H1 (cell line): ENCODE results near the gene ZBTB38. TPM values are rescaled to one million over a fixed set of nuclear protein-coding genes. Genes with fewer than 3 reads are reported as not detected.

Source experiments
- CTCF ChIA-PET: fragments of 300-600 bp; sonication (Branson Sonifier 250); formaldehyde crosslinking; loops from one replicate; lab custom pipeline; 2021; ENCODE audit not compliant: partially characterized antibody; lab: Charles Lee
- POLR2A ChIA-PET: fragments of 300-600 bp; sonication (Branson Sonifier 250); formaldehyde crosslinking; loops from one replicate; lab custom pipeline; 2021; ENCODE audit warnings: inconsistent platforms; ENCODE audit not compliant: partially characterized antibody; lab: Charles Lee
- DNase-seq, 2 experiments: peaks; one replicate each; pipeline versions ENCODE4 v3.0.0 to v3.0.0-alpha.2; 2010 to 2022; ENCODE audit warnings: low spot score in 2 of 2, low read depth in 1 of 2, mixed read lengths in 1 of 2
- FAIRE-seq: peaks from 2 replicates; lab custom pipeline; 2011; peaks lifted over from hg19 to GRCh38; lab: Jason Lieb, UNC
- H2AFZ ChIP-seq: 2 replicates; pipeline ENCODE4 v1.8.1; 2012; ENCODE audit warnings: low read length, inconsistent platforms
- H2AK5ac ChIP-seq: 2 replicates; pipeline ENCODE4 v1.6.1; 2013; ENCODE audit warnings: low read depth, low read length
- H2BK120ac ChIP-seq: replicated peaks from 2 replicates; pipeline ENCODE3; 2013; ENCODE audit warnings: low read depth, low read length, inconsistent platforms
- H2BK12ac ChIP-seq: 2 replicates; pipeline ENCODE4 v1.6.1; 2013; ENCODE audit warnings: low read depth, low read length
- H2BK15ac ChIP-seq: 2 replicates; pipeline ENCODE4 v1.6.1; 2013; ENCODE audit warnings: low read length
- H2BK20ac ChIP-seq: 2 replicates; pipeline ENCODE4 v1.6.1; 2013; ENCODE audit warnings: low read length
- H2BK5ac ChIP-seq: 2 replicates; pipeline ENCODE4 v1.6.1; 2013; ENCODE audit warnings: low read depth, low read length
- H3K14ac ChIP-seq: 2 replicates; pipeline ENCODE4 v1.6.1; 2013; ENCODE audit warnings: inconsistent platforms; ENCODE audit not compliant: insufficient read length
- H3K18ac ChIP-seq: 2 replicates; pipeline ENCODE4 v1.6.1; 2013; ENCODE audit warnings: low read length; ENCODE audit errors: extremely low read depth
- H3K23ac ChIP-seq: 2 replicates; pipeline ENCODE4 v1.6.1; 2013; ENCODE audit warnings: inconsistent platforms; ENCODE audit not compliant: insufficient read length
- H3K23me2 ChIP-seq: 2 replicates; pipeline ENCODE4 v1.6.1; 2013; ENCODE audit warnings: low read depth, low read length
- H3K27ac ChIP-seq: 2 replicates; pipeline ENCODE4 v1.6.1; 2011; ENCODE audit warnings: low read depth, low read length, inconsistent platforms
- H3K27me3 ChIP-seq, 4 experiments: replicated peaks in 1 of 4; 1 replicate in 1 of 4; 2 replicates in 3 of 4; pipeline versions ENCODE4 v1.6.1 to v1.8.1; 2011 to 2013; ENCODE audit warnings: low read length in 3 of 4, mild to moderate bottlenecking in 3 of 4, inconsistent platforms in 2 of 4, mixed read lengths in 2 of 4, moderate library complexity in 1 of 4; ENCODE audit not compliant: control insufficient read depth in 3 of 4, insufficient read depth in 3 of 4; ENCODE audit errors: extremely low read depth in 1 of 4
- H3K36me3 ChIP-seq, 4 experiments: 2 replicates each; pipeline versions ENCODE4 v1.6.1 to v1.8.1; 2011 to 2013; ENCODE audit warnings: mild to moderate bottlenecking in 4 of 4, low read length in 3 of 4, moderate library complexity in 2 of 4, control low read depth in 1 of 4, inconsistent platforms in 1 of 4; ENCODE audit not compliant: insufficient read depth in 4 of 4, control insufficient read depth in 2 of 4
- H3K4ac ChIP-seq: replicated peaks from 2 replicates; pipeline ENCODE3; 2013; ENCODE audit warnings: low read length, low read depth, mixed read lengths, inconsistent platforms; ENCODE audit not compliant: insufficient read length
- H3K4me1 ChIP-seq, 4 experiments: replicated peaks in 1 of 4; 1 replicate in 1 of 4; 2 replicates in 3 of 4; pipeline versions ENCODE4 v1.6.1 to v1.8.1; 2011 to 2013; ENCODE audit warnings: low read length in 3 of 4, inconsistent platforms in 2 of 4, mixed read lengths in 1 of 4; ENCODE audit not compliant: insufficient read depth in 4 of 4, control insufficient read depth in 3 of 4
- H3K4me2 ChIP-seq, 2 experiments: 2 replicates each; pipeline versions ENCODE4 v1.6.1 to v1.8.1; 2011 to 2013; ENCODE audit warnings: low read depth in 2 of 2, low read length in 2 of 2, control low read depth in 1 of 2, inconsistent platforms in 1 of 2, mild to moderate bottlenecking in 1 of 2; ENCODE audit not compliant: insufficient read depth in 1 of 2
- H3K4me3 ChIP-seq, 4 experiments: fragments of 200-600, 300-600 bp in 1 of 4; sonication (generic), shearing (Covaris generic), sonication (Bioruptor Twin) in 1 of 4; 2 replicates each; pipeline versions ENCODE4 v1.5.1 to v1.8.1; 2011 to 2016; ENCODE audit warnings: low read length in 4 of 4, low read depth in 3 of 4, control low read depth in 2 of 4, inconsistent platforms in 2 of 4, mild to moderate bottlenecking in 2 of 4, mixed read lengths in 1 of 4, moderate library complexity in 1 of 4; ENCODE audit not compliant: insufficient read depth in 2 of 4; ENCODE audit errors: extremely low read depth in 1 of 4
- H3K56ac ChIP-seq: replicated peaks from 2 replicates; pipeline ENCODE3; 2013; ENCODE audit warnings: low read depth, mild to moderate bottlenecking, mixed read lengths, low read length, inconsistent platforms; ENCODE audit not compliant: insufficient read length
- H3K79me1 ChIP-seq: 2 replicates; pipeline ENCODE4 v1.6.1; 2013; ENCODE audit warnings: low read depth, low read length, control low read depth
- H3K79me2 ChIP-seq, 2 experiments: 2 replicates each; pipeline versions ENCODE4 v1.6.1 to v1.8.1; 2012 to 2013; ENCODE audit warnings: low read length in 2 of 2, mild to moderate bottlenecking in 2 of 2, inconsistent platforms in 1 of 2; ENCODE audit not compliant: insufficient read depth in 2 of 2, control insufficient read depth in 1 of 2
- H3K9ac ChIP-seq, 4 experiments: replicated peaks in 1 of 4; 1 replicate in 1 of 4; 2 replicates in 3 of 4; pipeline versions ENCODE4 v1.6.1 to v1.8.1; 2011 to 2013; ENCODE audit warnings: low read depth in 3 of 4, low read length in 3 of 4, control low read depth in 2 of 4, mild to moderate bottlenecking in 2 of 4, moderate library complexity in 2 of 4, inconsistent platforms in 1 of 4; ENCODE audit errors: extremely low read depth in 1 of 4
- H3K9me3 ChIP-seq, 2 experiments: 2 replicates each; pipeline versions ENCODE4 v1.6.1 to v1.8.1; 2012 to 2013; ENCODE audit warnings: mild to moderate bottlenecking in 2 of 2, moderate library complexity in 2 of 2, control low read depth in 1 of 2, inconsistent platforms in 1 of 2, low read depth in 1 of 2, low read length in 1 of 2, mixed read lengths in 1 of 2; ENCODE audit not compliant: insufficient read depth in 2 of 2
- H4K20me1 ChIP-seq, 2 experiments: replicated peaks in 1 of 2; 2 replicates each; pipeline versions ENCODE3 to v1.8.1; 2011 to 2013; ENCODE audit warnings: inconsistent platforms in 2 of 2, low read length in 2 of 2, mild to moderate bottlenecking in 1 of 2; ENCODE audit not compliant: insufficient read depth in 2 of 2, control insufficient read depth in 1 of 2
- H4K5ac ChIP-seq: 2 replicates; pipeline ENCODE4 v1.6.1; 2013; ENCODE audit warnings: low read length, low read depth, mixed read lengths, inconsistent platforms; ENCODE audit not compliant: insufficient read length
- H4K8ac ChIP-seq: 2 replicates; pipeline ENCODE4 v1.8.0; 2013; ENCODE audit warnings: mild to moderate bottlenecking, moderate library complexity, low read length, inconsistent platforms; ENCODE audit not compliant: insufficient read depth; ENCODE audit errors: extremely low read depth
- H4K91ac ChIP-seq: replicated peaks from 2 replicates; pipeline ENCODE3; 2013; ENCODE audit warnings: low read length, mixed read lengths, inconsistent platforms; ENCODE audit not compliant: insufficient read length
- BCL11A ChIP-seq, 2 experiments: IDR thresholded peaks; one replicate each; pipeline ENCODE4 v1.6.1; 2011; ENCODE audit warnings: low read depth in 2 of 2, low read length in 2 of 2, mild to moderate bottlenecking in 2 of 2
- CHD2 ChIP-seq: IDR thresholded peaks from 2 replicates; pipeline ENCODE4 v1.6.1; 2012; ENCODE audit warnings: low read length, improper control_type of control experiment
- FOSL1 ChIP-seq: IDR thresholded peaks from 2 replicates; pipeline ENCODE4 v1.6.1; 2011; ENCODE audit warnings: mild to moderate bottlenecking, low read depth, low read length, moderate library complexity; ENCODE audit not compliant: insufficient read depth
- MAFK ChIP-seq: IDR thresholded peaks from 2 replicates; pipeline ENCODE4 v1.6.1; 2012; ENCODE audit warnings: low read depth, mild to moderate bottlenecking, improper control_type of control experiment, low read length
- NRF1 ChIP-seq: IDR thresholded peaks from 2 replicates; pipeline ENCODE4 v1.6.1; 2011; ENCODE audit warnings: mild to moderate bottlenecking, low read depth, low read length, improper control_type of control experiment
- ZNF274 ChIP-seq: IDR thresholded peaks from 2 replicates; pipeline ENCODE4 v1.7.0; 2012; ENCODE audit warnings: low read length, borderline replicate concordance; ENCODE audit errors: extremely low read depth
- WGBS, 2 experiments: shearing (Covaris generic) in 1 of 2; methylation state at CpG; one replicate each; pipeline versions ENCODE4 v1.1.6 to v1.1.7; 2013 to 2015; ENCODE audit warnings: low lambda C conversion rate in 2 of 2, mixed read lengths in 2 of 2, inconsistent platforms in 1 of 2, low coverage in 1 of 2, missing lambda C conversion rate in 1 of 2; ENCODE audit not compliant: insufficient replicate concordance in 2 of 2, insufficient coverage in 1 of 2, insufficient read length in 1 of 2; ENCODE audit errors: extremely low coverage in 1 of 2, missing lambda C conversion rate in 1 of 2; 5-methylcytosine and 5-hydroxymethylcytosine counted together
- polyA plus RNA-seq, 7 experiments: library from polyadenylated mRNA; depleted of rRNA in 3 of 7; stranded (reverse) in 5 of 7; unstranded in 2 of 7; fragments of >200 nt in 5 of 7; fragments of 200-250 nt in 2 of 7; gene quantifications; 1 replicate in 5 of 7; 2 replicates in 1 of 7; 4 replicates in 1 of 7; pipeline versions ENCODE4 v1.2.1 to v1.2.3, GENCODE V29; 2011 to 2013; ENCODE audit warnings: missing spikeins in 2 of 7, mixed read lengths in 2 of 7
- total RNA-seq: library from RNA; stranded (reverse); fragmentation: NEBNext Ultra II Directional; extraction: Animal tissue kit (Norgen Biotek cat#: 25700); gene quantifications from 2 replicates; pipeline ENCODE4 v1.2.1, GENCODE V29; 2021

ZBTB38 gene
- total and polyA plus RNA-seq, 2 of the 8 experiments (the other 6 are each of a cell fraction or from before 2014, with no cell fraction given): 4.4 to 10.5 TPM

GRCh38 chr3:141413391-141413790, 45.1 kb downstream of the ZBTB38 start:
- Histone ChIP-seq H4K91ac (no peak overlapping the region), H2BK20ac (no peak overlapping the region), H3K79me2 (no peaks in the 10 kb centered on the region), H3K4ac (no peak overlapping the region), H4K20me1 (no peaks in the 10 kb centered on the region), H3K36me3 (no peaks in the 10 kb centered on the region), H3K27ac (no peak overlapping the region), H4K5ac (no peak overlapping the region), H2AK5ac (no peak overlapping the region), H2BK5ac (no peak overlapping the region), H4K8ac (no peak overlapping the region), H3K9ac (no peak overlapping the region), H3K9me3 (no peaks in the 10 kb centered on the region), H3K23ac (no peak overlapping the region), H3K4me3 (no peak overlapping the region), H3K18ac (no peak overlapping the region), H2BK15ac (no peak overlapping the region), H3K56ac (no peak overlapping the region), H3K23me2 (no peaks in the 10 kb centered on the region), H2BK12ac (no peak overlapping the region), H3K27me3 (peaks cover 3 to 16% (median 9%) of the 10 kb centered on the region in 4 experiments; a peak in 6 of 7 replicates), H3K79me1 (no peaks in the 10 kb centered on the region), H3K14ac (no peak overlapping the region), H3K4me1 (no peaks in the 10 kb centered on the region; a peak in 2 of 7 replicates), H3K4me2 (no peak overlapping the region), H2BK120ac (no peak overlapping the region), H2AFZ (no peak overlapping the region)
- no peak for DNase-seq
- no peak for TF ChIP-seq BCL11A (IDR thresholded peaks at IDR 0.05; ENCODE audit: low read depth in 2 of 2, low read length in 2 of 2)
- TF ChIP-seq ZNF274: no peak
- no peak for TF ChIP-seq CHD2
- TF ChIP-seq MAFK: no peak
- TF ChIP-seq NRF1: no peak
- TF ChIP-seq FOSL1: no peak
- CTCF ChIA-PET: interaction anchor here (0.7 to 3.9 kb wide), 8 partner anchors 9 to 103 kb away, joined by 3 to 28 read pairs (median 3); no protein-coding TSS in a partner anchor
- 100% methylated on average over 3 of the region's 3 CpGs; no CpG with 5 or more reads in 1 of the 2 experiments for WGBS, 2 experiments
- FAIRE-seq: no peak
- POLR2A ChIA-PET: interaction anchor here (1.7 kb wide), 1 partner anchor 15 kb away, joined by 6 read pairs; no protein-coding TSS in a partner anchor
